CD4-positive, CD25-positive, alpha-beta regulatory T cell (primary cell): Measurements from ENCODE around the gene FER1L5. TPM values are rescaled to one million over a fixed set of nuclear protein-coding genes. Genes with fewer than 3 reads are reported as not detected.
"Not testable (repeated sequence)": the region's sequence is repeated elsewhere in the genome, so short reads cannot be mapped to it uniquely, and the experiment has no call there.

ENCODE experiments used
- ATAC-seq, 2 donors: fragments of 150-1000 bp; cut with Tn5 transposase; one replicate each; pipeline ENCODE4 v1.10.0; 2021; ENCODE audit warnings: low read depth in 2 of 2, moderate number of reproducible peaks in 2 of 2, moderate library complexity in 1 of 2
- DNase-seq, 3 donors: peaks; one replicate each; pipeline versions ENCODE4 v3.0.0 to v3.0.0-alpha.2; 2012 to 2022; ENCODE audit warnings: mixed read lengths in 1 of 3
- H3K27ac ChIP-seq: one replicate; pipeline ENCODE4 v1.7.0; 2013; ENCODE audit warnings: mild to moderate bottlenecking, low read length; ENCODE audit not compliant: insufficient read depth, poor library complexity, severe bottlenecking
- H3K27me3 ChIP-seq: one replicate; pipeline ENCODE4 v1.7.0; 2013; ENCODE audit warnings: low read length; ENCODE audit not compliant: control insufficient read depth, insufficient read depth
- H3K36me3 ChIP-seq: one replicate; pipeline ENCODE4 v1.7.0; 2013; ENCODE audit warnings: mild to moderate bottlenecking, low read length, moderate library complexity; ENCODE audit not compliant: control insufficient read depth, insufficient read depth
- H3K4me1 ChIP-seq: 2 replicates; pipeline ENCODE4 v1.7.0; 2013; ENCODE audit warnings: mild to moderate bottlenecking, low read length; ENCODE audit not compliant: insufficient read depth, control insufficient read depth, poor library complexity, severe bottlenecking
- H3K4me3 ChIP-seq: one replicate; pipeline ENCODE4 v1.7.0; 2013; ENCODE audit warnings: low read depth, mild to moderate bottlenecking, low read length, moderate library complexity
- H3K9me3 ChIP-seq, 2 experiments: 1 replicate in 1 of 2; 2 replicates in 1 of 2; pipeline ENCODE4 v1.7.0; 2013; ENCODE audit warnings: low read length in 2 of 2, mild to moderate bottlenecking in 1 of 2, moderate library complexity in 1 of 2; ENCODE audit not compliant: control insufficient read depth in 2 of 2
- H3K27ac Mint-ChIP-seq, 3 donors: one replicate each; pipeline ENCODE4 v1.8.0; 2020 to 2022; ENCODE audit warnings: mild to moderate bottlenecking in 3 of 3, mixed read lengths in 3 of 3, moderate library complexity in 2 of 3
- H3K27me3 Mint-ChIP-seq: one replicate; pipeline ENCODE4 v1.8.0; 2022; ENCODE audit warnings: mild to moderate bottlenecking, mixed read lengths
- H3K36me3 Mint-ChIP-seq: one replicate; pipeline ENCODE4 v1.8.0; 2020; ENCODE audit warnings: mixed read lengths
- H3K4me1 Mint-ChIP-seq, 4 donors: one replicate each; pipeline ENCODE4 v1.8.0; 2020 to 2022; ENCODE audit warnings: mixed read lengths in 4 of 4, mild to moderate bottlenecking in 1 of 4
- H3K4me3 Mint-ChIP-seq, 4 donors: one replicate each; pipeline ENCODE4 v1.8.0; 2020 to 2022; ENCODE audit warnings: mild to moderate bottlenecking in 4 of 4, mixed read lengths in 4 of 4, moderate library complexity in 3 of 4
- H3K9me3 Mint-ChIP-seq, 7 donors: one replicate each; pipeline ENCODE4 v1.8.0; 2020 to 2022; ENCODE audit warnings: mixed read lengths in 7 of 7, mild to moderate bottlenecking in 3 of 7, moderate library complexity in 2 of 7
- polyA plus RNA-seq, 4 donors: library from polyadenylated mRNA; unstranded; fragments of 300-500 nt; fragmentation: Illumina TruSeq; gene quantifications; one replicate each; pipeline ENCODE4 v1.2.3, GENCODE V29; 2021
- total RNA-seq: library from RNA; stranded (reverse); gene quantifications from one replicate; pipeline ENCODE4 v1.2.3, GENCODE V29; 2022

FER1L5 gene
- total and polyA plus RNA-seq, 5 donors from 2014 or later = 0.03 TPM; not detected in 3

DNA sequence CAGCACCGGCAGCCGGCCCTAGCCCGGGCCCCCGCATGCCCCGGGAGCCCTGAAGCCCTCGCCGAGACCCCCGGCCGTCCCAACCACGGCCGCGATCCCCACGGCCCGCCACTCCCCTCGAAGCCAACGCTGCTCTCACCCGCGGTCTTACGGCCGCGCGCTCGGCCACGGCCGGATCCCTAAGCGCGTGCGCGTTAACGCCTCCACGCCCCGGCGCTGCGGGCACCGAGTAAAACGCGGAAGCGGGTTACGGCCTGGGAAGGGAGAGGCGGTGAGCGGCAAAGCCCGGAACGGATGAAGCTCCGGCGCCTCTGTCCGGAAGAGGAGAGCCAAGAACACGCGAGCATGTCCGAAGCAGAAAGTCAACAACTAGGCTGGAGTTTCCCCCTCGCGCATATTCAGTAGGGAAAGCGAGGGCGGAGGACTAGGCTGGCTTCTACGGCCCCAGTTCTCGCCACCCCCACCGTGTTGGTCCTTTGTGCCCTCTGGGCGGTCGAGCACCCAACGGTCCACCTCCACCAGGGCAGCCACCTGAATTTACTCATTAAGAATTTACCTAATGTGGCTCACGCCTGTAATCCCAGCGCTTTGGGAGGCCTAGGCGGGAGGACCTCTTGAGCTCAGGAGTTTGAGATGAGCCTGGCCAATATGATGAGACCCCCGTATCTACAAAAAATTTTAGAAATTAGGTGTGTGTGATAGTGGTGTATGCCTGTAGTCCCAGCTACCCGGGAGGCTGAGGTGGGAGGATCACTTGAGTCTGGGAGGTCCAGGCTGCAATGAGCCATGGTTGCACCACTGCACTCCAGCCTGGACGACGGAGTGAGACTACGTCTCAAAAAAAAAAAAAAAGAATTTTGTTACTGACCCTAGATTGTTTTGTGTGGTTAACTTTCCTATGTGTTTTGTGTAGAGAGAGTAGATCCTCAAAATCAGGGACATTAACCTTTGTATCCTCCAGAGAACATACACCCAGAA is 4.1 kb upstream of the FER1L5 start, which contains the start of gene KANSL3:
TSS of gene KANSL3 (minus strand) at position 169 of the 978 bp plus-strand sequence. CDS start 1,177 bp downstream, outside the sequence.
- peak within 1 kb of the TSS; percentile 94 to 96 (median 94) for H3K4me3 Mint-ChIP-seq
- H3K27me3 Mint-ChIP-seq = peaks cover 23% of the 10 kb centered on the region
- Histone ChIP-seq H3K36me3 (peaks cover 12% of the 10 kb centered on the region), H3K4me1 (peaks cover 39% of the 10 kb centered on the region), H3K4me3 (peak within 1 kb of the TSS; percentile 91), H3K9me3 (no peaks in the 10 kb centered on the region), H3K27ac (peak within 1 kb of the TSS; percentile 82), H3K27me3 (no peaks in the 10 kb centered on the region)
- peak; percentile 85 to 90 for ATAC-seq
- H3K9me3 Mint-ChIP-seq = no peaks in the 10 kb centered on the region
- peaks cover 13 to 49% (median 38%) of the 10 kb centered on the region in 4 donors for H3K4me1 Mint-ChIP-seq
- H3K36me3 Mint-ChIP-seq = peaks cover 11% of the 10 kb centered on the region
- peak; percentile 81 to 95 (median 91) for DNase-seq
- H3K27ac Mint-ChIP-seq = peak within 1 kb of the TSS; percentile 87 to 97 (median 93)

DNA sequence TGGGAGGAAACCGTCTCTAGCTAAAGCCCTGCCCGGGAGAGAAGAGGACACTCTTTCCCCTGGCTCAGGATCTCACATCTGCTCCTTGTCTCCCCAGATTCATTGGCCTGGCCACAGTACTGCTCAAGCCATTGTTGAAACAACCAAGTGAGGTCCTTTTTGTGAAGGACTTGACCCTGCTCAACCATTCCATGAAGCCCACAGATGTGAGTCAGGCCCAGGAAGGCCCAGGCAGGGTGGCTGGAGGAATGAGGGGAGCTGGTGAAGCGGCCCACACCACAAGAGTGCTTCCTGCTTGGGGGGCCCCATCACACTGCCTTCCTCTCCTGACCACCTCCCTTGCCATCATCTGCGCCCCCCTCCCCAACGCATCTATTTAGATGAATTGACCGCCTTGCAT is 5.1 kb downstream of the FER1L5 start:
- no peak for ATAC-seq
- H3K9me3 ChIP-seq = no peaks in the 10 kb centered on the region
- Mint-ChIP-seq H3K27ac (no peak overlapping the region), H3K4me1 (no peaks in the 10 kb centered on the region), H3K9me3 (peaks cover 0 to 5% (median 0%) of the 10 kb centered on the region in 7 donors), H3K27me3 (peaks cover 5% of the 10 kb centered on the region), H3K36me3 (peaks cover 3% of the 10 kb centered on the region), H3K4me3 (no peak overlapping the region)
- no peak overlapping the region for H3K4me3 ChIP-seq
- H3K4me1 ChIP-seq = no peaks in the 10 kb centered on the region
- DNase-seq = no peak
- H3K27me3 ChIP-seq = no peaks in the 10 kb centered on the region
- no peak overlapping the region for H3K27ac ChIP-seq
- no peaks in the 10 kb centered on the region for H3K36me3 ChIP-seq

DNA sequence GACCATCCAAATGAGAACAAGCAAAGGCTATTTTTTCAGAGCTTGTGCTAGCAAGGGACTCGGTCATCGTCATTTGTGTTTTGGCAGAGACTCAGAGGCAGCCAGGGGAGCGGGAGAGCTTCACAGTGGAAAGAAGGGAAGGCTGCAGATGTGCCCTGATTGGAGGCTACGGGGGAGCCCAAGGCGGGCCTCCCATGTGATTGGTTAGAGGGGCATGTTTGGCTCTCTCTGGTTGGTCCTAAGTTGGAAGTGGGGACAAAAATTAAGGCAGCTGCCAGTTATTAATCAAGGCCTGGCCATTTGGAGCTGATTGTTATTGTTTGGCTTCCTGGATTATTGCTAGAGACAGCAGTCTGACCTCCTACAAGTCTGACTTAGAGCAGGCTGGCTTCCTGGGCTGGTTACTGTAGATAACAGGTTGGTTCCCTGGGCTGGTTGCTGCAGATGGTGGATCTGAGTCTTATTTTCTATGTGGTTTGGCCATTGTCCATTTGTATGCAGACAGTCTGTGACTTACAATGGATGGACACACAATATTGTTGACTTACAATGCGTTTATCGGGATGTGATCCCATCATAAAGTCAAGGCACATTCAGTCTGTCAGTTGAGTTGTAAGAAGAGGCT is 5.9 kb downstream of the FER1L5 start:
- no peaks in the 10 kb centered on the region for H3K27me3 ChIP-seq
- H3K4me1 Mint-ChIP-seq = no peaks in the 10 kb centered on the region
- H3K9me3 ChIP-seq = no peaks in the 10 kb centered on the region
- no peak overlapping the region for H3K4me3 Mint-ChIP-seq
- no peak overlapping the region for H3K27ac ChIP-seq
- no peaks in the 10 kb centered on the region for H3K36me3 ChIP-seq
- peaks cover 0 to 5% (median 0%) of the 10 kb centered on the region in 7 donors for H3K9me3 Mint-ChIP-seq
- H3K36me3 Mint-ChIP-seq = peaks cover 3% of the 10 kb centered on the region
- H3K4me1 ChIP-seq = no peaks in the 10 kb centered on the region
- H3K27me3 Mint-ChIP-seq = peaks cover 5% of the 10 kb centered on the region
- H3K4me3 ChIP-seq = no peak overlapping the region
- H3K27ac Mint-ChIP-seq = no peak overlapping the region
- DNase-seq (no peak), ATAC-seq (no peak)

DNA sequence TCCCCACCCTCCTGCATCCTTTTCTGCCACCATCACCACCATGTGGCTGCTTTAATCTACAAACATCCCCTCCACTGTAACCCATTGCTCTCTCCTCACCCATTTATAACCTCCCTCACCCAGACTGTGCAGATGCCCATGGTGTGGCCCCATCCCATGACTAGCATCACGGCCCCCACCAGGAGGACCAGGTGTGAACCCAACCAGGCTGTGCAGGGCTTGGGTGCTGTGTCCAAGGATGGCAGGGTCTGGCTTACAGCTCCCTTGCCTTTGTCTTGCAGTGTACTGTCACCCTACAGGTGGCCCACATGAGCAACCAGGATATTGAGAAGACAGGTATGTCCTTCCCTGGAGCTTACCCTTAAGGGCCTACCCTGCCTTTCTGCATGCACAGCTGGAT is 6.8 kb downstream of the FER1L5 start:
- Histone ChIP-seq H3K27ac (no peak overlapping the region), H3K4me3 (no peak overlapping the region), H3K9me3 (no peaks in the 10 kb centered on the region), H3K27me3 (no peaks in the 10 kb centered on the region), H3K4me1 (no peaks in the 10 kb centered on the region), H3K36me3 (no peaks in the 10 kb centered on the region)
- Mint-ChIP-seq H3K4me3 (no peak overlapping the region), H3K27me3 (peaks cover 5% of the 10 kb centered on the region), H3K9me3 (peaks cover 0 to 5% (median 0%) of the 10 kb centered on the region in 7 donors), H3K27ac (peak overlapping the region in 1 of 3 donors; percentile 46), H3K4me1 (no peaks in the 10 kb centered on the region), H3K36me3 (peaks cover 3% of the 10 kb centered on the region)
- no peak for ATAC-seq
- DNase-seq = no peak

DNA sequence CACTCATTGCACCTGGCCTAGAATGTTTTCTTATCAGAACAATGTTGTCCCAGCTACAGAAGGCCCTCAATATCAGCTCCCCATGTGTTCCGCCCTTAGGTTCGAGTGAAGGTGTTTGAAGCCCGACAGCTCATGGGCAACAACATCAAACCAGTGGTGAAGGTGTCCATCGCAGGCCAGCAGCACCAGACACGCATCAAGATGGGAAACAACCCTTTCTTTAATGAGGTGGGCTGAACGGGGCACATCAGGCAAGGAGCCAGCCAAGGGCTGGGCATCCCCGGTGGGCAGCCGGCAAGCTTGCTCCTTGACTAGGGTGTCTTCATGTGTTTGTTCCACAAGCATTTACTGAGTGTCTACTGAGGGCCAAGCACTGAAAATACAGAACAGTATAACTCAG is 9.2 kb downstream of the FER1L5 start:
- DNase-seq = no peak
- ATAC-seq = no peak
- Mint-ChIP-seq H3K27ac (no peak overlapping the region), H3K9me3 (peaks cover 0 to 5% (median 0%) of the 10 kb centered on the region in 7 donors), H3K36me3 (peaks cover 3% of the 10 kb centered on the region), H3K27me3 (peaks cover 5% of the 10 kb centered on the region), H3K4me3 (no peak overlapping the region), H3K4me1 (peaks cover 0 to 2% (median 0%) of the 10 kb centered on the region in 4 donors)
- Histone ChIP-seq H3K27ac (no peak overlapping the region), H3K4me1 (no peaks in the 10 kb centered on the region), H3K4me3 (no peak overlapping the region), H3K9me3 (no peaks in the 10 kb centered on the region), H3K27me3 (no peaks in the 10 kb centered on the region), H3K36me3 (no peaks in the 10 kb centered on the region)

DNA sequence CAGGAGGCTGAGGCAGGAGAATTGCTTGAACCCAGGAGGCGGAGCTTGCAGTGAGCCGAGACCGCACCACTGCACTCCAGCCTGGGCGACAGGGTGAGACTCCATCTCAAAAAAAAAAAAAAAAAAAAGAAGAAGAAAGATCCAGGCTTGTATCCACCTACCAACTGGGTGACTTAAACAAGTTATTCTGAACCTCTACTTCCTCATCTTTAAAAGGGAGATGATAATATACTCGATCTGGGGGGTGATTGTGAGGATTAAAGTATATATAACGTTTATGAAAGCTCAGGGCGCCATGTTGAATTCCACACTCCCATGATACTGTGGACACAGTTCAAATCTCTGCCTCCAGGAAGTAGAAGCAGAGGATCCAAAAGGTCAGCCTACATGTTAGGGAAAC is 12.2 kb downstream of the FER1L5 start:
- not testable (repeated sequence) for ATAC-seq, DNase-seq, H3K4me1 ChIP-seq, H3K36me3 ChIP-seq, H3K4me3 ChIP-seq, H3K4me3 Mint-ChIP-seq, H3K27ac ChIP-seq, H3K4me1 Mint-ChIP-seq, H3K9me3 ChIP-seq, H3K36me3 Mint-ChIP-seq, H3K27ac Mint-ChIP-seq, H3K27me3 ChIP-seq, H3K9me3 Mint-ChIP-seq, H3K27me3 Mint-ChIP-seq

DNA sequence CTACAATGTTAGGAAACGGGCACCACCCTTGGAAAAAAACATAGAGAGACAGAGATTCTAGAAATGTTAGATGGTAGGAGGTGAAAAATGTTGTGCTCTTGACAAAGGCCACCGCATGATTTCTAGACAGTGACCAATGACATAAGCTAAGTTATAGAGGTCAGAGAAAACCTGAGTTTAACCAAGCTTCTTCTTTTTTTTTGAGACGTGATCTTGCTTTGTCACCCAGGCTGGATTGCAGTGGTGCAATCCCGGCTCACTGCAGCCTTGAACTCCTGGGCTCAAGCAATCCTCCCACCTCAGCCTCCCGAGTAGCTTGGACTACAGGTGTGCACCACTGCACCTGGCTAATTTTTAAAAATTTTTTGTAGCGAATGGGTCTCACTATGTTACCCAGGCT is 13.0 kb downstream of the FER1L5 start:
- ATAC-seq (no peak), DNase-seq (no peak)
- Histone ChIP-seq H3K27ac (no peak overlapping the region), H3K4me3 (no peak overlapping the region), H3K36me3 (no peaks in the 10 kb centered on the region), H3K4me1 (no peaks in the 10 kb centered on the region), H3K9me3 (no peaks in the 10 kb centered on the region), H3K27me3 (no peaks in the 10 kb centered on the region)
- Mint-ChIP-seq H3K27ac (no peak overlapping the region), H3K4me1 (peaks cover 0 to 4% (median 0%) of the 10 kb centered on the region in 4 donors), H3K36me3 (no peaks in the 10 kb centered on the region), H3K27me3 (peaks cover 5% of the 10 kb centered on the region), H3K9me3 (peaks cover 0 to 2% (median 0%) of the 10 kb centered on the region in 7 donors), H3K4me3 (no peak overlapping the region)
